NB4 (cell line): ENCODE results near the gene NTN5.

Source experiments
- CTCF ChIP-seq: IDR thresholded peaks from one replicate; pipeline ENCODE4 v1.5.1; 2012; ENCODE audit warnings: low read depth, low read length
- MAX ChIP-seq: IDR thresholded peaks from 2 replicates; pipeline ENCODE4 v1.6.1; 2011; ENCODE audit warnings: low read depth, low read length
- POLR2A ChIP-seq: IDR thresholded peaks from 2 replicates; pipeline ENCODE4 v1.6.1; 2011; ENCODE audit warnings: mild to moderate bottlenecking; ENCODE audit not compliant: insufficient read length; ENCODE audit errors: extremely low read depth

GRCh38 chr19:48633148-48634035, 39.4 kb downstream of the NTN5 start:
- no peak for TF ChIP-seq CTCF
- TF ChIP-seq MAX: no peak
- TF ChIP-seq POLR2A: no peak
